ENCODE results near the gene LGALSL.

LGALSL gene

DNA sequence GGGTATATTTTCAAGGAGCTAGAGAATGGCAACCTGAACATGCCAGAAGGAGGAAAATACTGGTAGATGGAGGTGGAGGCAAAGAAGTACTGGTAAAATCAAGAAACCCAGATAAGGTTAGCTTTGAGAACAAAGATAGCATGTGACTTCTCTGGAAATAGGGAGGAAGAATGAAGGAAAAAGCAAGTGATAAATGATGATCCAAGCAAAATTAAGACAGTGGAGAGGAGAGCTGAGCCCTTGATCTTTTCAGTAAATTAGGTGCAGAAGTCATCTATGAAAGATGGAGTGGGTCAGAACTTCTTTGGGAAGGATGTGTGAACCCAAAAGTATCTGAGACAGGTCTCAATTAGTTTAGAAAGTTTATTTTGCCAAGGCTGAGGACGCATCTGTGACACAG is 44.5 kb downstream of the LGALSL start:
- no peak for DNase-seq (ENCODE audit: low spot score)

DNA sequence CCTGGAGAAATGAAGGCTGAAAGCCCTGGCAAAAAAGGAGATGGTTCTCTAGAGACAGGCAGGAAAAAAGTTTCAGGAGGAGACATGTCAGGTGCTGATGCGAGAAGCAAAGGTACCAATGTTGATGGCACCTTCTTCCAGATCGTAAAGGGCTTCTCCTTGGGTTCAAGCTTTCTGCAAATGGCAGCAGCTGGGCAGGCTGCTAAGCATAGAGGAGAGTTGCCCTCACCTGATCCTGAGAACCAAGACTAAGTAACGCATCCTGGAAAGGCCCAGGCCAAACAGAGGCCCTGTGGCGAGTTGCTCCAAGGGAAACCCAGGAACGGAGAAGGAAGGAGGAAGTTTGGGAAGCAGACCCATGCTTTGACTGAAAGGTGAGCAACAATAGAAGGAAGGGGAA is 46.6 kb downstream of the LGALSL start:
- no peak for DNase-seq (ENCODE audit: low spot score)

DNA sequence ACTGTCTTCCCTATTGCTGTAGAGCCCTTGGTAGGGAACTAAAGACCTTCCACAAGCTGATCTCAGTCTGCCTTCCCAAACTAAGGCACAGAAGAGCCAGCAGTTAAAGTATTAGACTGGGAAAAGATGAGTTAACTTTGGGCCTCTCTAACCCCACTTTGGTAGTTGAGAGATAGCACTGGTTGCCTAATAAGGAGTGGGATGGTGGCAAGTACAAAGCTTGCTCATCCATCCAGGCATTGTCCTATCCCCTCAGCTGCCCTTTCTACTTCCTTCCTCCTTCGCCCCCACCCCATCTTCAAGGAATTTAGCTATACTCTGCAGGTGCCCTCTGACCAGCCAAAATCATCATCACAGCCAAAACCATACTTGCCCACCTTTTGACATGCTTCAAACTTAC is 48.0 kb downstream of the LGALSL start:
- DNase-seq (ENCODE audit: low spot score), result no peak

DNA sequence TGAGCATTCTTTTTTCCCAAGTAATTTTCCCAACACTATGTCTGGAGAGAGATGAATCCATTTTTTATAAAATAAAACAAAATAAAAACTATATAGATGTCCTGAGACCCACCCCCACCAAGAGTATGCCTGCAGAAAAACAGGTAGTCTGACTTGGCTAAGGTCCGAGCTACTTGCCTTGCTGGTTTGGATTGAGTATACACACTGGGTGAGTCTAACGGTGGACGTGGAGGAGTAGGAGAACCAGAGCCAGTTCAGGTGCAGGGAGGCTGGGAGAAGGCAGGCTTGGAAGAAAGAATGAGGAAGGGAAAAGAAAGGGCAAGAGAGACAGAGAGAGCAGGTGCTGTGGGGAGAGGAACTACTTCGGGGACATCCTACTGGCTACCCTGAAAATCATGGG is 48.9 kb downstream of the LGALSL start:
- no peak for DNase-seq (ENCODE audit: low spot score)

DNA sequence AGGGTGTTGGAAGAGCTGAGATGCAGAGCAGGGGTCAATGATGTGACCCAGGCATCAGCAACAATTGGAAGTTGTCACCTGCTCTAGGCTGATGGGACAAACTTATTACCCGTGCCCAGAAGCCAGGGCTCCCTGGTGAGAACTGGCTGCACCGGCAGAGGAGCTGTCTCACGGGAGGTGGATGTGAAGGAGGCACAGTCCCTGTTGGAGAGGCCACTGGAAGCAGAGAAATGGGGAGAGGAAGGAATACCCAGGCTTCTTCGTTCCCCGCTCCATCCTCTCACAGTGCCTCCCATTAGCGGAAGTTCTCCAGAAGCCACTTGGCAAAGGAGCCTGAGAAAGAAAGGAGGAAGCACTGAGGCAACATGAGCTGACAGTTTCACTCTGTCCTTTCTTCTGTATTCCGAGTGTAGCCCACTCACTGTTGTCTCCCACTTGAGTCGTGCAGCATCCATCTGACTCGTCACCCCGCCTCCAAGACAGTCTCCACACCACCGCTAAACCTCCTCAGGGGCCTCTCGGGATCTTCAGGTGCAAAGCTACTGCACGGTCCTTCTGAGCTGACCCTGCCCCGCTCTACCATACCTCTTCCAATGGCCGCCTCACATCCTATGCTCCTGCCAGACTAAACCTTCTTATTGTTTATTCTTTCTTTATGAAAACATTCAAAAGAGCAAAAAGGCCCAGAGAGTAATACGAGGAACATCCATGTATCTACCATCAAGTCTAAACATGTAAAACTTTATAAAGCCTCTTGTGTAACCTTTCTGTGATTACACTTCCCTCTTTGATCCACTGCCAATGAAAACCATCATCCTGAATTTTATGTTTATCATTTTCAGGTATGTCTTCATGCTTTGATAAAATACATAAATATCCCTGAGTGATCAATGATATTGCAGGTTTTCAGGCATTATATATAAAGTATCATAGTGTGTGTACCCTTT is 51.1 kb downstream of the LGALSL start:
- DNase-seq (ENCODE audit: low spot score), result no peak

DNA sequence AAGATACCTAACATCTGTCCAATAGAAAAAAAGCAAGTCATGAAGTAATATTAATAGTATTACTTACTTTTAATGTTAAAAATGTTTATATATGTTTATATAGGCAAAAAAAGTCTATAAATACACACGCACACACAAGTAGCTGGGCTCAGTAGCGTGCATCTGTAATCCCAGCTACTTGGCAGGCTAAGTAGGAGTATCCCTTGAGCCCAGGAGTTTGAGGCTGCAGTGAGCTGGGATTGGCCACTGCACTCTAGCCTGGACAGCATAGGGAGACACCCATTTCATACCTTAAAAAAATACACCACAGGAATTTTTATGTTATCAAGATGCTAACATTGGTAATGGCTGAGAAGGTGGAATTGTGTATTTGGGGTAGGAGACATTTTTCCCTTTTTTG is 52.7 kb downstream of the LGALSL start:
- no peak for DNase-seq (ENCODE audit: low spot score)

All from hepatic stellate cell (primary cell).